GM21360 (cell line): ENCODE data around the gene ANKRD1.
"Not testable (repeated sequence)": the region's sequence is repeated elsewhere in the genome, so short reads cannot be mapped to it uniquely, and the experiment has no call there.

Source experiments
- ATAC-seq: cut with Tn5 transposase; IDR thresholded peaks from one replicate; pipeline ENCODE4 v1.9.1; 2021; ENCODE audit warnings: mild to moderate bottlenecking, moderate library complexity; ENCODE audit not compliant: unreplicated experiment

Gene ANKRD1

GRCh38 chr10:90912854-90913479, 7.9 kb downstream of the ANKRD1 start:
- no peak for ATAC-seq

- no peak for ATAC-seq
Observed at GRCh38 chr10:90912174-90912573, 8.7 kb downstream of the ANKRD1 start.

GRCh38 chr10:90911133-90912051, 9.5 kb downstream of the ANKRD1 start:
- peak; percentile 75 for ATAC-seq

GRCh38 chr10:90906596-90906995, 14.3 kb downstream of the ANKRD1 start:
- ATAC-seq, result no peak

- no peak for ATAC-seq
Observed at GRCh38 chr10:90905925-90906324, 15.0 kb downstream of the ANKRD1 start.

GRCh38 chr10:90896916-90897315, 24.0 kb downstream of the ANKRD1 start:
- not testable (repeated sequence) for ATAC-seq

- ATAC-seq, result no peak
Observed at GRCh38 chr10:90893190-90893589, 27.7 kb downstream of the ANKRD1 start.

- ATAC-seq, result no peak
Observed at GRCh38 chr10:90890347-90890746, 30.5 kb downstream of the ANKRD1 start.

GRCh38 chr10:90889636-90890035, 31.3 kb downstream of the ANKRD1 start:
- no peak for ATAC-seq

GRCh38 chr10:90888387-90888786, 32.5 kb downstream of the ANKRD1 start:
- no peak for ATAC-seq

GRCh38 chr10:90887555-90887954, 33.3 kb downstream of the ANKRD1 start:
- ATAC-seq, result no peak

- ATAC-seq, result no peak
Observed at GRCh38 chr10:90885176-90885575, 35.7 kb downstream of the ANKRD1 start.

GRCh38 chr10:90884431-90884830, 36.5 kb downstream of the ANKRD1 start:
- ATAC-seq, result no peak

GRCh38 chr10:90880059-90880719, 40.7 kb downstream of the ANKRD1 start:
- not testable (repeated sequence) for ATAC-seq

- no peak for ATAC-seq
Observed at GRCh38 chr10:90879062-90879461, 41.8 kb downstream of the ANKRD1 start.

- no peak for ATAC-seq
Observed at GRCh38 chr10:90872648-90873020, 48.3 kb downstream of the ANKRD1 start.

- ATAC-seq, result peak; percentile 92
Observed at GRCh38 chr10:90871766-90872647, 48.9 kb downstream of the ANKRD1 start, which contains the start of gene RPP30. TSS of gene RPP30 (plus strand) at chr10:90871974. CDS start at chr10:90871987, 13 bp downstream.

GRCh38 chr10:90871279-90871765, 49.6 kb downstream of the ANKRD1 start:
- peak; percentile 58 for ATAC-seq

GRCh38 chr10:90866050-90866598, 54.8 kb downstream of the ANKRD1 start:
- ATAC-seq, result no peak

GRCh38 chr10:90865401-90865800, 55.5 kb downstream of the ANKRD1 start:
- no peak for ATAC-seq
